Ishikawa (cell line): ENCODE data around the gene OSBPL6.

Experiments
- EP300 ChIP-seq: IDR thresholded peaks from 2 replicates; pipeline ENCODE4 v1.6.1; 2012; ENCODE audit warnings: borderline replicate concordance
- TAF1 ChIP-seq: IDR thresholded peaks from 2 replicates; pipeline ENCODE4 v1.6.1; 2012; ENCODE audit warnings: low read depth, mild to moderate bottlenecking
- TCF12 ChIP-seq: IDR thresholded peaks from 2 replicates; pipeline ENCODE4 v1.6.1; 2012; ENCODE audit warnings: low read depth
- TF ChIP-seq, protein P1 (sequence below): IDR thresholded peaks from 2 replicates; pipeline ENCODE4 v1.6.1; 2012; ENCODE audit warnings: low read depth, mild to moderate bottlenecking

DNA sequence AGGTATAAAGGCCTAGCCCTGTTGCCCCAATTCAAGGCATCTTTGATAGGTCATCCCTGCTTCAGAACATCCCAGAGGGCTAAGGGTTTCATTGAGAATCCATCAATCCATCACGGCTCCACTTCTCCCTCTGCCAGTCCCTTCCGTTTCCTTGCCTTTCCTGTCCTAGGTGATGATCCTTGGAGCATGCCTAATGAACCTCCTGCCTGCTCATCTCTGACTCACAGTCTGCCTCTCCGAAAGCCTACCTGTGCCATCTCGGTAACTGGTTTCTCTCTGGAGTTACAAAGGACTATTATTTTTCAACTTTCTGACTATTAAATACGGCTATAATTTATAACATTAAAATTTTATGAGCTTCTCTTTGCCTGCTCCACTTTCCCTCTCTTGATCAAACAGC is 36.7 kb upstream of the OSBPL6 start:
- TF ChIP-seq EP300 (no peak), TAF1 (no peak), TCF12 (no peak)
- TF ChIP-seq, protein P1, sequence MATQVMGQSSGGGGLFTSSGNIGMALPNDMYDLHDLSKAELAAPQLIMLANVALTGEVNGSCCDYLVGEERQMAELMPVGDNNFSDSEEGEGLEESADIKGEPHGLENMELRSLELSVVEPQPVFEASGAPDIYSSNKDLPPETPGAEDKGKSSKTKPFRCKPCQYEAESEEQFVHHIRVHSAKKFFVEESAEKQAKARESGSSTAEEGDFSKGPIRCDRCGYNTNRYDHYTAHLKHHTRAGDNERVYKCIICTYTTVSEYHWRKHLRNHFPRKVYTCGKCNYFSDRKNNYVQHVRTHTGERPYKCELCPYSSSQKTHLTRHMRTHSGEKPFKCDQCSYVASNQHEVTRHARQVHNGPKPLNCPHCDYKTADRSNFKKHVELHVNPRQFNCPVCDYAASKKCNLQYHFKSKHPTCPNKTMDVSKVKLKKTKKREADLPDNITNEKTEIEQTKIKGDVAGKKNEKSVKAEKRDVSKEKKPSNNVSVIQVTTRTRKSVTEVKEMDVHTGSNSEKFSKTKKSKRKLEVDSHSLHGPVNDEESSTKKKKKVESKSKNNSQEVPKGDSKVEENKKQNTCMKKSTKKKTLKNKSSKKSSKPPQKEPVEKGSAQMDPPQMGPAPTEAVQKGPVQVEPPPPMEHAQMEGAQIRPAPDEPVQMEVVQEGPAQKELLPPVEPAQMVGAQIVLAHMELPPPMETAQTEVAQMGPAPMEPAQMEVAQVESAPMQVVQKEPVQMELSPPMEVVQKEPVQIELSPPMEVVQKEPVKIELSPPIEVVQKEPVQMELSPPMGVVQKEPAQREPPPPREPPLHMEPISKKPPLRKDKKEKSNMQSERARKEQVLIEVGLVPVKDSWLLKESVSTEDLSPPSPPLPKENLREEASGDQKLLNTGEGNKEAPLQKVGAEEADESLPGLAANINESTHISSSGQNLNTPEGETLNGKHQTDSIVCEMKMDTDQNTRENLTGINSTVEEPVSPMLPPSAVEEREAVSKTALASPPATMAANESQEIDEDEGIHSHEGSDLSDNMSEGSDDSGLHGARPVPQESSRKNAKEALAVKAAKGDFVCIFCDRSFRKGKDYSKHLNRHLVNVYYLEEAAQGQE: no peak
